ENCODE results near the gene MARCKSL1.

GRCh38 chr1:32341971-32342370, 5.9 kb upstream of the MARCKSL1 start:
- TF ChIP-seq CTCF (IDR thresholded peaks at IDR 0.05) (no peak), EZH2 (IDR thresholded peaks at IDR 0.05; ENCODE audit: borderline replicate concordance, insufficient read depth, low read depth, low read length, poor library complexity, severe bottlenecking) (no peak)

All from B cell (primary cell).